ENCODE measurements around the gene LRP5.

LRP5 gene

GRCh38 chr11:68450711-68451110 is 138.3 kb downstream of the LRP5 start:
- Histone ChIP-seq H2AFZ (ENCODE audit: low read depth) (no peak overlapping the region), H3K79me2 (ENCODE audit: insufficient read depth, low read depth) (no peaks in the 10 kb centered on the region), H3K27ac (no peak overlapping the region), H3K27me3 (ENCODE audit: insufficient read depth, low read depth) (no peaks in the 10 kb centered on the region), H3K4me2 (no peak overlapping the region), H4K20me1 (ENCODE audit: insufficient read depth) (no peaks in the 10 kb centered on the region), H3K4me1 (ENCODE audit: low read depth, poor library complexity, severe bottlenecking) (peaks cover 3% of the 10 kb centered on the region), H3K9ac (no peak overlapping the region), H3K4me3 (IDR thresholded peaks at IDR 0.05; ENCODE audit: insufficient read depth, low read depth, low read length) (no peak overlapping the region), H3K36me3 (ENCODE audit: insufficient read depth) (no peaks in the 10 kb centered on the region)
- TF ChIP-seq CTCF (conservative IDR thresholded peaks at IDR 0.05; ENCODE audit: low read depth, low read length): no peak

- Histone ChIP-seq H2AFZ (ENCODE audit: low read depth) (no peak overlapping the region), H3K4me3 (IDR thresholded peaks at IDR 0.05; ENCODE audit: insufficient read depth, low read depth, low read length) (no peak overlapping the region), H3K9ac (no peak overlapping the region), H3K27ac (no peak overlapping the region), H3K4me2 (no peak overlapping the region), H3K79me2 (ENCODE audit: insufficient read depth, low read depth) (no peaks in the 10 kb centered on the region), H3K4me1 (ENCODE audit: low read depth, poor library complexity, severe bottlenecking) (no peaks in the 10 kb centered on the region), H4K20me1 (ENCODE audit: insufficient read depth) (no peaks in the 10 kb centered on the region), H3K27me3 (ENCODE audit: insufficient read depth, low read depth) (no peaks in the 10 kb centered on the region), H3K36me3 (ENCODE audit: insufficient read depth) (no peaks in the 10 kb centered on the region)
- TF ChIP-seq CTCF (conservative IDR thresholded peaks at IDR 0.05; ENCODE audit: low read depth, low read length): no peak
These were observed 142.4 kb downstream of the LRP5 start for GRCh38 chr11:68454767-68455166.

- no peaks in the 10 kb centered on the region for H3K27me3 ChIP-seq (ENCODE audit: insufficient read depth, low read depth)
- no peak overlapping the region for H3K9ac ChIP-seq
- H3K4me2 ChIP-seq: no peak overlapping the region
- no peaks in the 10 kb centered on the region for H3K36me3 ChIP-seq (ENCODE audit: insufficient read depth)
- H3K4me1 ChIP-seq (ENCODE audit: low read depth, poor library complexity, severe bottlenecking): no peaks in the 10 kb centered on the region
- H3K4me3 ChIP-seq (IDR thresholded peaks at IDR 0.05; ENCODE audit: insufficient read depth, low read depth, low read length): no peak overlapping the region
- no peak overlapping the region for H2AFZ ChIP-seq (ENCODE audit: low read depth)
- no peaks in the 10 kb centered on the region for H3K79me2 ChIP-seq (ENCODE audit: insufficient read depth, low read depth)
- H4K20me1 ChIP-seq (ENCODE audit: insufficient read depth): no peaks in the 10 kb centered on the region
- TF ChIP-seq CTCF (conservative IDR thresholded peaks at IDR 0.05; ENCODE audit: low read depth, low read length): no peak
- H3K27ac ChIP-seq: no peak overlapping the region
These were observed 143.1 kb downstream of the LRP5 start for GRCh38 chr11:68455485-68455884.

- no peak for TF ChIP-seq CTCF (conservative IDR thresholded peaks at IDR 0.05; ENCODE audit: low read depth, low read length)
- H3K27ac ChIP-seq: no peak overlapping the region
- H3K9ac ChIP-seq: no peak overlapping the region
- peaks cover 9% of the 10 kb centered on the region for H4K20me1 ChIP-seq (ENCODE audit: insufficient read depth)
- no peak overlapping the region for H2AFZ ChIP-seq (ENCODE audit: low read depth)
- H3K79me2 ChIP-seq (ENCODE audit: insufficient read depth, low read depth): peaks cover 10% of the 10 kb centered on the region
- H3K36me3 ChIP-seq (ENCODE audit: insufficient read depth): no peaks in the 10 kb centered on the region
- peaks cover 7% of the 10 kb centered on the region for H3K4me1 ChIP-seq (ENCODE audit: low read depth, poor library complexity, severe bottlenecking)
- no peaks in the 10 kb centered on the region for H3K27me3 ChIP-seq (ENCODE audit: insufficient read depth, low read depth)
- H3K4me2 ChIP-seq: no peak overlapping the region
- H3K4me3 ChIP-seq (IDR thresholded peaks at IDR 0.05; ENCODE audit: insufficient read depth, low read depth, low read length): no peak overlapping the region
These were observed 145.0 kb downstream of the LRP5 start for GRCh38 chr11:68457216-68457897.

Measured in KMS-11 (cell line).